SK-N-SH treated with all-trans-retinoic acid at 6 μM for 48 hours (cell line): ENCODE data around the gene SH3TC1.

Experiments
- ATAC-seq: fragments of 200-7000 bp; cut with Tn5 transposase; 3 replicates; pipeline ENCODE4 v1.9.1; 2020; ENCODE audit warnings: mild to moderate bottlenecking, moderate library complexity
- BACH2 ChIP-seq: fragments of 250-450 bp; sonication (Bioruptor Pico); IDR thresholded peaks from 2 replicates; pipeline ENCODE4 v1.9.0; 2021; ENCODE audit warnings: mild to moderate bottlenecking, borderline replicate concordance
- CREB5 ChIP-seq: fragments of 250-450 bp; sonication (Bioruptor Pico); IDR thresholded peaks from 2 replicates; pipeline ENCODE4 v1.5.1; 2020; ENCODE audit warnings: low read depth, mild to moderate bottlenecking, moderate library complexity
- CSDC2 ChIP-seq: fragments of 250-450 bp; sonication (Bioruptor Pico); IDR thresholded peaks from 2 replicates; pipeline ENCODE4 v1.5.0; 2020; ENCODE audit warnings: mild to moderate bottlenecking, moderate library complexity
- CSRNP3 ChIP-seq: fragments of 250-450 bp; sonication (Bioruptor Pico); IDR thresholded peaks from 2 replicates; pipeline ENCODE4 v1.5.1; 2021; ENCODE audit warnings: mild to moderate bottlenecking, moderate library complexity
- ESRRG ChIP-seq: fragments of 250-450 bp; sonication (Bioruptor Pico); IDR thresholded peaks from 2 replicates; pipeline ENCODE4 v1.6.1; 2021; ENCODE audit warnings: mild to moderate bottlenecking
- GLIS3 ChIP-seq: fragments of 250-450 bp; sonication (Bioruptor Pico); IDR thresholded peaks from 2 replicates; pipeline ENCODE4 v1.5.0; 2020; ENCODE audit warnings: mild to moderate bottlenecking, moderate library complexity
- OSR1 ChIP-seq: fragments of 250-450 bp; sonication (Bioruptor Pico); IDR thresholded peaks from 2 replicates; pipeline ENCODE4 v1.8.0; 2022; ENCODE audit warnings: moderate library complexity, mild to moderate bottlenecking, inconsistent platforms
- PATZ1 ChIP-seq: fragments of 250-450 bp; sonication (Bioruptor Pico); IDR thresholded peaks from 2 replicates; pipeline ENCODE4 v1.8.0; 2020; ENCODE audit warnings: mild to moderate bottlenecking, moderate library complexity, borderline replicate concordance
- POU6F1 ChIP-seq: fragments of 250-450 bp; sonication (Bioruptor Pico); IDR thresholded peaks from 2 replicates; pipeline ENCODE4 v1.8.0; 2021; ENCODE audit warnings: low read depth, mild to moderate bottlenecking, moderate library complexity, borderline replicate concordance
- PPARA ChIP-seq: fragments of 250-450 bp; sonication (Bioruptor Pico); IDR thresholded peaks from 2 replicates; pipeline ENCODE4 v1.5.0; 2020; ENCODE audit warnings: mild to moderate bottlenecking, borderline replicate concordance
- RARB ChIP-seq: fragments of 250-450 bp; sonication (Bioruptor Pico); IDR thresholded peaks from 2 replicates; pipeline ENCODE4 v1.8.0; 2021; ENCODE audit warnings: mild to moderate bottlenecking, moderate library complexity
- TCF4 ChIP-seq: fragments of 250-450 bp; sonication (Bioruptor Pico); IDR thresholded peaks from 2 replicates; pipeline ENCODE4 v1.8.0; 2021; ENCODE audit warnings: mild to moderate bottlenecking, moderate library complexity, borderline replicate concordance
- TOX ChIP-seq: fragments of 250-450 bp; sonication (Bioruptor Pico); IDR thresholded peaks from 2 replicates; pipeline ENCODE4 v1.8.0; 2021; ENCODE audit warnings: mild to moderate bottlenecking, moderate library complexity, borderline replicate concordance
- TSHZ2 ChIP-seq: fragments of 250-450 bp; sonication (Bioruptor Pico); IDR thresholded peaks from 2 replicates; pipeline ENCODE4 v1.5.0; 2020; ENCODE audit warnings: mild to moderate bottlenecking, moderate library complexity
- ZFP3 ChIP-seq: fragments of 250-450 bp; sonication (Bioruptor Pico); IDR thresholded peaks from 2 replicates; pipeline ENCODE4 v1.5.0; 2020; ENCODE audit warnings: mild to moderate bottlenecking, moderate library complexity
- ZFP30 ChIP-seq: fragments of 450-650 bp; formaldehyde crosslinking; IDR thresholded peaks from 2 replicates; pipeline ENCODE4 v1.5.0; 2022; ENCODE audit warnings: mild to moderate bottlenecking, moderate library complexity
- ZNF565 ChIP-seq: fragments of 450-650 bp; formaldehyde crosslinking; conservative IDR thresholded peaks from 2 replicates; pipeline ENCODE4 v1.5.0; 2020; ENCODE audit warnings: low read depth, mild to moderate bottlenecking, moderate library complexity
- ZNF70 ChIP-seq: fragments of 450-650 bp; formaldehyde crosslinking; IDR thresholded peaks from 2 replicates; pipeline ENCODE4 v1.5.0; 2020; ENCODE audit warnings: mild to moderate bottlenecking, moderate library complexity
- ZNF8 ChIP-seq: fragments of 450-650 bp; formaldehyde crosslinking; IDR thresholded peaks from 2 replicates; pipeline ENCODE4 v1.5.0; 2020; ENCODE audit warnings: mild to moderate bottlenecking, moderate library complexity

Gene SH3TC1

GRCh38 chr4:8289956-8290700 is 91.0 kb downstream of the SH3TC1 start:
- TF ChIP-seq RARB (no peak), POU6F1 (CRISPR knock-in tag) (no peak), TSHZ2 (CRISPR knock-in tag) (no peak), BACH2 (CRISPR knock-in tag) (no peak), OSR1 (CRISPR knock-in tag) (no peak), PPARA (no peak), ZFP3 (CRISPR knock-in tag) (no peak), GLIS3 (CRISPR knock-in tag) (no peak), ZNF565 (CRISPR knock-in tag) (no peak), CSDC2 (no peak), CSRNP3 (CRISPR knock-in tag) (no peak), ESRRG (CRISPR knock-in tag) (no peak), PATZ1 (CRISPR knock-in tag) (no peak), TOX (no peak), ZFP30 (no peak), TCF4 (no peak)
- no peak for ATAC-seq

GRCh38 chr4:8290701-8290970 is 91.5 kb downstream of the SH3TC1 start:
- no peak for TF ChIP-seq PPARA
- no peak for TF ChIP-seq TCF4
- TF ChIP-seq ZNF8 (CRISPR knock-in tag) = no peak
- TF ChIP-seq CREB5 = no peak
- TF ChIP-seq ESRRG (CRISPR knock-in tag) = no peak
- no peak for TF ChIP-seq POU6F1 (CRISPR knock-in tag)
- TF ChIP-seq ZFP3 (CRISPR knock-in tag) = no peak
- TF ChIP-seq ZNF70 = no peak
- no peak for TF ChIP-seq ZNF565 (CRISPR knock-in tag)
- TF ChIP-seq CSDC2 = no peak
- no peak for ATAC-seq
